Colon (tissue), 2 donors: Measurements from ENCODE around the gene CDC42BPA.
A peak's percentile ranks its signal among the peaks of the same experiment; 100 is the strongest.
"Not testable (repeated sequence)": the region's sequence is repeated elsewhere in the genome, so short reads cannot be mapped to it uniquely, and the experiment has no call there.

Experiments
- FAIRE-seq: peaks from 2 replicates; lab custom pipeline; 2012; peaks lifted over from hg19 to GRCh38; lab: Jason Lieb, UNC
- donor health status: control.
- donor health status: control.

The CDC42BPA gene

GRCh38 chr1:227306689-227307088 lies 11.6 kb downstream of the CDC42BPA start:
- no peak for FAIRE-seq

GRCh38 chr1:227305894-227306626 lies 12.2 kb downstream of the CDC42BPA start:
- no peak for FAIRE-seq

- FAIRE-seq = no peak
Observed at GRCh38 chr1:227304665-227305064, 13.6 kb downstream of the CDC42BPA start.

- peak; percentile 60 for FAIRE-seq
Observed at GRCh38 chr1:227303662-227304061, 14.6 kb downstream of the CDC42BPA start.

- no peak for FAIRE-seq
Observed at GRCh38 chr1:227300682-227301081, 17.6 kb downstream of the CDC42BPA start.

- FAIRE-seq = peak; percentile 74
Observed at GRCh38 chr1:227299688-227300087, 18.6 kb downstream of the CDC42BPA start.

- peak; percentile 31 for FAIRE-seq
Observed at GRCh38 chr1:227299241-227299627, 19.1 kb downstream of the CDC42BPA start.

- no peak for FAIRE-seq
Observed at GRCh38 chr1:227298512-227299240, 19.6 kb downstream of the CDC42BPA start.

GRCh38 chr1:227297073-227297793 lies 21.1 kb downstream of the CDC42BPA start:
- no peak for FAIRE-seq

- FAIRE-seq = no peak
Observed at GRCh38 chr1:227295609-227296008, 22.7 kb downstream of the CDC42BPA start.

- no peak for FAIRE-seq
Observed at GRCh38 chr1:227285745-227286144, 32.5 kb downstream of the CDC42BPA start.

GRCh38 chr1:227281371-227281770 lies 36.9 kb downstream of the CDC42BPA start:
- FAIRE-seq = no peak

GRCh38 chr1:227280836-227281235 lies 37.5 kb downstream of the CDC42BPA start:
- no peak for FAIRE-seq

GRCh38 chr1:227276156-227276693 lies 42.1 kb downstream of the CDC42BPA start:
- FAIRE-seq = not testable (repeated sequence)

- FAIRE-seq = no peak
Observed at GRCh38 chr1:227273557-227273956, 44.7 kb downstream of the CDC42BPA start.

- no peak for FAIRE-seq
Observed at GRCh38 chr1:227272428-227272827, 45.9 kb downstream of the CDC42BPA start.

- no peak for FAIRE-seq
Observed at GRCh38 chr1:227270554-227270953, 47.7 kb downstream of the CDC42BPA start.

GRCh38 chr1:227268943-227269342 lies 49.3 kb downstream of the CDC42BPA start:
- FAIRE-seq = no peak

- no peak for FAIRE-seq
Observed at GRCh38 chr1:227265891-227266290, 52.4 kb downstream of the CDC42BPA start.

- no peak for FAIRE-seq
Observed at GRCh38 chr1:227263869-227264268, 54.4 kb downstream of the CDC42BPA start.

- FAIRE-seq = no peak
Observed at GRCh38 chr1:227261501-227261900, 56.8 kb downstream of the CDC42BPA start.

GRCh38 chr1:227260433-227260832 lies 57.9 kb downstream of the CDC42BPA start:
- no peak for FAIRE-seq

GRCh38 chr1:227257964-227258363 lies 60.3 kb downstream of the CDC42BPA start:
- FAIRE-seq = no peak
